HepG2 (cell line): ENCODE data around the gene CCR5AS.

ENCODE experiments used
- ATAC-seq: fragments of 200-7000 bp; cut with Tn5 transposase; 3 replicates; pipeline ENCODE4 v1.9.1; 2020; ENCODE audit warnings: mild to moderate bottlenecking, moderate library complexity
- BruUV-seq: library from RNA; stranded (reverse); fragments of 400-500 nt; replicated peaks from 2 replicates; lab custom pipeline; 2021; lab: Mats Ljungman, UMichigan
- CTCF ChIA-PET: fragments of 300-600 bp; formaldehyde crosslinking; extraction: SDS; loops from one replicate; lab custom pipeline; 2021; ENCODE audit warnings: low total read pairs, inconsistent platforms, low intra/inter-chr PET ratio; lab: Yijun Ruan, JAX
- POLR2A ChIA-PET: fragments of 350-600 bp; sonication (Branson Sonifier 250); formaldehyde crosslinking; loops from one replicate; lab custom pipeline; 2020; ENCODE audit warnings: antibody characterized with exemption, inconsistent platforms; lab: Yijun Ruan, JAX
- DNase-seq: peaks from one replicate; pipeline ENCODE4 v3.0.0-alpha.2; 2015; ENCODE audit warnings: low spot score
- FAIRE-seq: peaks from 3 replicates; lab custom pipeline; 2011; peaks lifted over from hg19 to GRCh38; lab: Jason Lieb, UNC
- H2AFZ ChIP-seq: one replicate; pipeline ENCODE4 v1.6.1; 2011; ENCODE audit warnings: low read length, inconsistent platforms
- H3K27ac ChIP-seq: fragments of 300-600 bp; 3 replicates; pipeline ENCODE4 v1.8.0; 2011; ENCODE audit warnings: mixed run types, mild to moderate bottlenecking, mixed read lengths, low read length, inconsistent platforms; ENCODE audit not compliant: insufficient read depth; ENCODE audit errors: extremely low read length
- H3K27me3 ChIP-seq, 2 experiments: fragments of 200-600 bp in 1 of 2; 2 replicates in 1 of 2; 3 replicates in 1 of 2; pipeline versions ENCODE4 v1.6.0 to v1.8.0; 2011; ENCODE audit warnings: low read length in 2 of 2, mild to moderate bottlenecking in 2 of 2, moderate library complexity in 2 of 2, inconsistent platforms in 1 of 2; ENCODE audit not compliant: insufficient read depth in 2 of 2, control insufficient read depth in 1 of 2
- H3K36me3 ChIP-seq, 2 experiments: fragments of 200-600 bp in 1 of 2; replicated peaks in 1 of 2; 2 replicates in 1 of 2; 3 replicates in 1 of 2; pipeline versions ENCODE4 v1.5.1 to v1.8.0; 2011; ENCODE audit warnings: low read length in 2 of 2, inconsistent platforms in 1 of 2; ENCODE audit not compliant: insufficient read depth in 2 of 2, control insufficient read depth in 1 of 2
- H3K4me1 ChIP-seq: 2 replicates; pipeline ENCODE4 v1.5.1; 2012; ENCODE audit warnings: low read length, inconsistent platforms; ENCODE audit not compliant: insufficient read depth
- H3K4me2 ChIP-seq: 2 replicates; pipeline ENCODE4 v1.6.0; 2011; ENCODE audit warnings: low read depth, low read length, inconsistent platforms
- H3K4me3 ChIP-seq, 3 experiments: fragments of 200-600 bp in 1 of 3; sonication (generic), shearing (Covaris generic) in 1 of 3; replicated peaks in 1 of 3; 2 replicates each; pipeline ENCODE4 v1.5.1; 2011 to 2016; ENCODE audit warnings: low read length in 3 of 3, inconsistent platforms in 2 of 3, low read depth in 2 of 3, mild to moderate bottlenecking in 2 of 3, control low read depth in 1 of 3, mixed read lengths in 1 of 3; ENCODE audit not compliant: insufficient read depth in 1 of 3
- H3K79me2 ChIP-seq: one replicate; pipeline ENCODE4 v1.6.1; 2011; ENCODE audit warnings: low read length, inconsistent platforms; ENCODE audit not compliant: insufficient read depth
- H3K9ac ChIP-seq: 2 replicates; pipeline ENCODE4 v1.6.0; 2011; ENCODE audit warnings: mild to moderate bottlenecking, low read depth, low read length, inconsistent platforms; ENCODE audit not compliant: insufficient read depth
- H3K9me3 ChIP-seq: 2 replicates; pipeline ENCODE4 v1.5.1; 2012; ENCODE audit warnings: mild to moderate bottlenecking, low read length
- H4K20me1 ChIP-seq: 2 replicates; pipeline ENCODE4 v1.6.0; 2011; ENCODE audit warnings: inconsistent platforms, mild to moderate bottlenecking, low read length, moderate library complexity; ENCODE audit not compliant: insufficient read depth
- CEBPB ChIP-seq: IDR thresholded peaks from 2 replicates; pipeline ENCODE4 v1.6.1; 2011; ENCODE audit warnings: low read depth, low read length, improper control_type of control experiment, borderline replicate concordance
- KLF6 ChIP-seq: IDR thresholded peaks from 2 replicates; pipeline ENCODE4 v1.8.0; 2016; ENCODE audit warnings: missing biosample characterization, missing genetic modification reagents
- MTA3 ChIP-seq: sonication (generic); formaldehyde crosslinking; IDR thresholded peaks from 2 replicates; pipeline ENCODE4 v1.4.0; 2020; ENCODE audit warnings: missing genetic modification reagents
- SRSF1 ChIP-seq: fragments of 200-400 bp; formaldehyde crosslinking; optimal IDR thresholded peaks from 2 replicates; pipeline ENCODE3; 2017; ENCODE audit warnings: mild to moderate bottlenecking, low read depth, low read length, moderate library complexity
- ZBTB44 ChIP-seq: sonication (generic); formaldehyde crosslinking; IDR thresholded peaks from 2 replicates; pipeline ENCODE4 v1.4.0; 2020; ENCODE audit warnings: missing genetic modification reagents
- ZNF562 ChIP-seq: sonication (generic); formaldehyde crosslinking; IDR thresholded peaks from 2 replicates; pipeline ENCODE4 v1.8.0; 2022; ENCODE audit warnings: missing genetic modification reagents, borderline replicate concordance
- WGBS: methylation state at CpG from one replicate; pipeline ENCODE4 v1.1.6; 2017; ENCODE audit warnings: low lambda C conversion rate; 5-methylcytosine and 5-hydroxymethylcytosine counted together
- in situ Hi-C: cut with HindIII; loops from 2 replicates; pipeline ENCODE4 v1.10.0; 2017; ENCODE audit warnings: low pct_unique_long_range_greater_than_20kb; ENCODE audit not compliant: extremely low pct_ligation_motif_present
- intact Hi-C: fragments of 100-400 bp; cut with micrococcal nuclease; formaldehyde crosslinking; loops from one replicate; pipeline ENCODE4 v1.10.0; 2022; ENCODE audit not compliant: unreplicated experiment

CCR5AS gene

GRCh38 chr3:46419816-46420215 is 12.9 kb upstream of the CCR5AS start (continued):
- no peak for TF ChIP-seq ZBTB44 (CRISPR knock-in tag)

GRCh38 chr3:46417841-46418611 is 11.2 kb upstream of the CCR5AS start:
- ATAC-seq (no peak), DNase-seq (no peak), FAIRE-seq (no peak)
- H3K27ac ChIP-seq: no peak overlapping the region
- no peak overlapping the region for H3K4me3 ChIP-seq
- H3K4me2 ChIP-seq: no peak overlapping the region
- ChIA-PET CTCF (no interaction called here), POLR2A (no interaction called here)
- no peak for TF ChIP-seq ZNF562 (CRISPR knock-in tag)
- no peak for TF ChIP-seq MTA3 (CRISPR knock-in tag)
- no peak for TF ChIP-seq SRSF1
- no peak for TF ChIP-seq KLF6
- TF ChIP-seq CEBPB: peak; percentile 42; the same call in 1 of the 2 replicates
- no peaks in the 10 kb centered on the region for H3K36me3 ChIP-seq
- no peaks in the 10 kb centered on the region for H3K9me3 ChIP-seq
- no peaks in the 10 kb centered on the region for H3K4me1 ChIP-seq
- no peaks in the 10 kb centered on the region for H3K79me2 ChIP-seq
- peaks cover 1 to 5% of the 10 kb centered on the region in 2 experiments; a peak in 2 of 5 replicates for H3K27me3 ChIP-seq
- no peak overlapping the region for H2AFZ ChIP-seq
- in situ Hi-C loops (no loop called here), intact Hi-C loops (no loop called here)
- no peak overlapping the region for H3K9ac ChIP-seq
- 31% methylated on average over 8 of the region's 9 CpGs for WGBS
- no TSS peak for BruUV-seq
- no peaks in the 10 kb centered on the region for H4K20me1 ChIP-seq
